Fibroblast of skin of abdomen (primary cell): ENCODE data around the gene FRMD1.
A peak's percentile ranks its signal among the peaks of the same experiment; 100 is the strongest.

Experiments
- DNase-seq: peaks from one replicate; pipeline ENCODE4 v3.0.0-alpha.2; 2013

Gene FRMD1

GRCh38 chr6:168075787-168076202 is 3.2 kb downstream of the FRMD1 start:
- no peak for DNase-seq

GRCh38 chr6:168075216-168075615 is 3.8 kb downstream of the FRMD1 start:
- no peak for DNase-seq

- DNase-seq = no peak
These were observed 4.9 kb downstream of the FRMD1 start for GRCh38 chr6:168073937-168074730.

DNA sequence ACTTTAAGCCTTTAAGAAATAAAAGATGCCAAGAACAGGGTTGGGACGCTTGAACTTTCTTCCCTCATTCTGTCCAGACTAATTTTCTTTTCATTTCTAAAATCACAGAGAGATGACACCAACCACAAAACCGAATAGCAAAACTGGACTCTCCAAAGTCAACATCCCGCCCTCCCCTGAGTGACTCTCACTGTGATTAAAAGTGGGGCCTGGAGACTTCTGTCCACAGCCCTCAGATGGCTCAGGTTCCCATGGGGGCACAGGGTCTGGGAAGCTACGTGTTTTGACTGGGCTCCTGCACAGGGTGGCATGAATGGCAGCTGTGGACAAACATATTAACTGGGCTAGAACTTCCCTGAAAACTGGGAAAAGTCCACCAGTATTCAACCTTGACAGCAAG is 6.3 kb downstream of the FRMD1 start:
- DNase-seq = no peak

GRCh38 chr6:168072261-168072660 is 6.8 kb downstream of the FRMD1 start:
- no peak for DNase-seq

- no peak for DNase-seq
These were observed 7.4 kb downstream of the FRMD1 start for GRCh38 chr6:168071620-168072019.

DNA sequence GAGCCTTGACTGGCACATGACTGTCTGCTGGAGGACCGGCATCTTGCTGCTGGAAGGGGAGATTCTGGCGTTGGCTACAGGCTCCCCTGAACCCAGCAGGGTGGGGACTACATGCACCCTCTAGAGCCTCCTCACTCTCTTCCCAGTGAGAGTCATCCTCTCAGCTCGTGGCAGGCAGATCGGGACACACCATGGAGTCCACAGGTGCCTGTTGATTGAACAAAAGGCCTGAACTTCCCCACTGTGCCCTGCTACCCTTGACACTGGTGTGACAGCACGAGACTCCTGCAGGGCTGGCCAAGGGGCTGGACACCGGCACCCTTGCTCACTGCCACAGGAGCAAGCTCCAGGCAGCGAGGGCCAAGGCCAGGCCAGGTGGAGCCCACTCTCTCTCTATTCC is 8.2 kb downstream of the FRMD1 start:
- no peak for DNase-seq

DNA sequence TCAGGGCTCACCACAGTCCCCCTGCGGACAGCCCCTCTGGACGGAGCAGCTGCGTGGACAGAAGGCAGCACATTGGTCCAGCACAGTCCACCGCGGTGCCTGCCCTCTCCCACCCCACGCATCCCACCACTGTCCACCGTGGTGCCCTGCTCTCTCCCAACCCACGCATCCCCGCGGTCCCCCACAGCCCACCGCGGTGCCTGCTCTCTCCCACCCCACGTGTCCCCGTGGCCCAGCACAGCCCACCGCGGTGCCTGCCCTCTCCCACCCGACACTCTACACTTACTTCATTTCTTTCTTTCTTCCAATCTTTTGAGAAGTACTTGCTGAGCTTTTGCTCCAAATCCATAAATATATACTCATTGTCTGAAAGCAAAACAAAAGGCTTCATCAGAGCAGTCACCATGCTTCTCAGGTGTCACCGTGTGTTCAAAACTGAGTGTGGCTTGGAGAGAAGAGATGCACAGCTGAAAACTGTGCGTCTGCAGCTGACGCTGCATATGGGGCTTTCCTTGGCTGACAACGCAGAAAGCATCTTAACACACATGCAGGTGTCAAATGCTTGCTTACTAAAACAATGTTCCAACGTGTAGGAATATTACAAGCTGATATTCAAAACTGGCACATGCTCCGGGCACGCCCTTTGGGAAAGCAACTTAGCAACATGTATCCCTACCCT is 11.8 kb downstream of the FRMD1 start:
- DNase-seq = no peak

DNA sequence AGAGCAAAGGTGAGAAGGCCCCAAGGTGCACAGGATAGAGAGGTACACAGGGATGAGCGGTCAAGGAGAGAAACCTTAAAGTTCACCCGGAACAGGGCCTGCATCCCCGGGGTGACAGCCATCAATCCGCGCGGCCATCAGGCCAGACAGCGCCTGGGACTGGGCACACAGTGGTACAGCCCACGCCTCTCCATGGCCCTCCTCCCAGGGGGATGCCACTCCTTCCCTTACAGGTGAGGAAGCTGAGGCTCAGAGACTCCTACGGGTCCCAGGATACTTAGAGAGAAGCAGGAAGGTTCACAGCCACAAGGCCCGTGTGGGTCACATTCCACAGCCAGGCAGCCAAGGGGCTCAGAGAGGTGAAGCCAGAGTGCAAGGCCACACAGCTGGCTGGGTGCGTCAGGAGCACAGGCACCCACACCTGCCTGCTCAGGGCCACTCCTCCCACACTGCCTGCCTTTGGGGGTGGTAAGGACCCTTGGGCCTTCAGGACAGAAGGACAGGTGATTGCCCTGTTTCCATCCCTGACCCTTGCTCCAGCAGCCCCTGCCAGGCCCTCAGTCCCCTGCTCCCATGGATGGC is 14.7 kb downstream of the FRMD1 start:
- DNase-seq = no peak

DNA sequence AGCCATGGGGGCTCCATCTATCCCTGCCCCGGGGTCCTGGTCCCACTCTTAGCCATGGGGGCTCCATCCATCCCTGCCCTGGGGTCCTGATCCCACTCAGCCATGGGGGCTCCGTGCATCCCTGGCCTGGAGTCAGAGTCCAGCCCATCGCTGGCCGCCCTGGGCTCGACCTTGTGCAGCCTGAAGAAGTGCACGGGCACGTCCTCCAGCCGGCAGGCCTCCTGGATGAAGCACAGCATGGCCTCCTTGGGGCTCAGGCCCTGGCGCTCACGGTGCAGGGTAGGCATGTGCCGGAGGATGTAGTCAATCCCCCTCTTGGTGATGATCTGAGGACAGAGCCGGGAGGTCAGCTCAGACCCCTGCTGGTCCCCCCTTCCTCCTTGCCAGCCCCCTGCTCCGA is 15.6 kb downstream of the FRMD1 start:
- DNase-seq = no peak

DNA sequence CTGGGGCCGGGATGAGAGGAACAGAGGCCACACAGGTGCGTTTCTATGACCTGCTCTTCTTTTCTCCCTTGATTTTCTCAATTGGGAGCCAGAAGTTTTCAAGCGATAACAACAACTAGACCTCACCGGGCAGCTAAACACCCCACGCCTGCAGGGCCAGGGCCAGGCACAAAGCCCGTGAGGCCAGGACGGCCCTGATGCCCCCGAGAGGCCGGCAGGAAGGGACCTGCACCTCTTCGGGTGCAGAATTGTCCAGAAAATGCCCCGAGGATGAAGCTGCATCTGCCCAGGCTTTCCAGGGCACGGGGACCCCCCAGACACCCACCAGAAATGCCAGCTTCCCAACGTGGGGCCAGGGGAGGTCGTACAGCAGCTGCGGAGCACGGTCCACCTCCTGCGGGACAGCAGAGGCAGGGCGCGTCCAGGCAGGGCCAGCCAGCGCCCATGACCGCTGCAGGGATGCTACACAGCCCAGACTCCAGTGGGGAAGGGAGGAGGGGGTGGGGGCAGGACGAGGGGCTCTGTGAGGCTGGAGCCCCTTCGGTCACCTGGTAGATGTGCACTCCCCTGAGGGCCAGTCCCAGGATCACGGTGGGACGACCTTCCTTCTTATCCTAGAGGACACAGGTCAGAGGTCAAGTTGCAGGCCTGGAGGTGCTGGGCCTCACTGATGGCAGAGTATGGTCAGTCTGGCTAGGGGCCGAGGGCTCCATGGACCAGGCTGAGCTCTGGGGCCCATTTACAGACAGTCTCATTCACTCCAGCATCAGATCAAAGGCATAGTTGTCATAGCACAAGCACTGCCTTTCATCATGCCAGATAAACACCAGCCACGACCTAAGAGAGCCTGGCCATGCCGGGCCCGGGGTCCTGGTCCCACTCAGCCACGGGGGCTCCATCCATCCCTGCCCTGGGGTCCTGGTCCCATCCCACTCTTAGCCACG is 16.4 kb downstream of the FRMD1 start:
- no peak for DNase-seq

DNA sequence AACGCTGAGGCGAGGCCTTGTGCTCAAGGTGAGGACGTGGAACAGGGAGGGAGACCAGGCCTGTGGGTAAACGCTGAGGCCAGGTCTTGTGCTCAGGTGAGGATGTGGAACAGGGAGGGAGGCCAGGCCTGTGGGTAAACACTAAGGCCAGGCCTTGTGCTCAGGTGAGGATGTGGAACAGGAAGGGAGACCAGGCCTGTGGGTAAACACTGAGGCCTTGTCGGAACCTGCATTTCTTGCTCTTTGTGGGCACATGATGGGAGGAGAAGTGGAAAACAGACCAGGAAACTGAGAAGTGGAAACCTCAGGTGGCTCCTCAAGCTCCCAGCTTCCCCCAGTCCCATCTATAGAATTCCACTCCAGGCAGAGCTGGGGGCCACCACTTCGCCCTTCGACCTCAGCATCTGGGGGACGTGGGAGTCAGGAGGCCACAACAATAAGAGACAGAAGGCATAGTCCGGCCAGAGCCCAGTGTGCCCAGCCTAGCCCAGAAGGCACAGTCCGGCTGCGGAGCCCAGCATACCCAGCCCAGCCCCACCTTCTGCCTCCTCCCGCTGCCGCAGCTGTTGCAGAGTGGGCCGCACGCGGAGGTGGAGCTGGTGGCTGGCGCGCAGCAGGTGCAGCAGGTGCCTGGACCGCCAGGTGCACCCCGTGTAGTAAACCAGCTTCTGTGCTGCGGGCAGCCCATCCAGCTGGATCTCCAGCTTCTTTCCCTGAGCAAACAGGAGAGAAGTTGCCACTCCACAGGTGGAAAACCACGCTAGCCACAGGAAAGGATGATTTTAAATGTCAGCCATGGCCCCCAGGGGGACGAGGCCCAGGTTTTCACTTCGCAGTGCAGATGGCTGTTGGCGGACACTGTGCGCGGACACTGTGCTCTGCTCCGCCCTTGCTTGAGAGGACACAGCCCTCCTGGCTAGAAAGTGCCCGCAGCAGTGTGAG is 17.5 kb downstream of the FRMD1 start:
- DNase-seq = no peak

GRCh38 chr6:168060521-168060931 is 18.5 kb downstream of the FRMD1 start:
- DNase-seq = peak; percentile 49

DNA sequence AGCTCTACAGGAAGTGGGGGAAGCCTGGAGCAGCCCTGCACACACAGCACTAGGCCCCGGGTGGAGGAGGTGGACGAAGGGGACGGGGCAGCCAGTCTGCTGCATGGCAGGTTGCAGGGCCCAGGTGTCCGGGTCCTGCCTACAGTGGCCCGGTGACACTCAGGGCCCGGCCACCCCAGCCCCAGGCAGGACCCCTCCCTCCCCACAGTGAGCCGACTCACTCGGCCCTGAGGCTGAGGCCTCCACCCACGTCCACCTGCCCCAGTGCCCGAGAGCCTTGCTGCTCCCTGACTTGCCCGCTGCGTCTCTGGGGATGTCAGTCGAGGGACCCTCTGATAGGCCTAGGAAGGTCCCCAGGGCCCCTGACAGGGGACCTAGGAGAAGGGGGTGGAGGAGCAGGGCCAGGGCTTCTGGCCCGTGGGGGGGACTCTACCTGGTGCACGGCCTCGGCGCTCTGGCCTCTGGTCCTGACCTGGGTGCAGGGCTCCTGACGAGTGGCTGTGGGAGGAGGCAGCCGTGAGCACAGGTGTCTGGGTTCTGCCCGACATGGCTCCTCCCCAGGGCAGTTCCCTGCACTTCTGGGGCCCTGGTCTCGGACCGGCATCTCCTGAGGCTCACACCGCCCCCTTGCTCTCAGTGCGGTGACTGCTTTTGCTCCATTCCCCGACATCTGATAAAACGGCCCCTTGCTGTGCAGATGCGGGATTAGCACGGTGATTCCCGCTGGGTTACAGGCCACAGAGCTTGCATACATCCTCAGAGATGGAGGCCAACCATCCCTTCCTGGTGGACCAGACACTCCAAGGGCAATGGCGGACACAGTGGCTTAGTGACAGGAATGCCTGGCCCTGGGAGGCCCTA is 20.1 kb downstream of the FRMD1 start:
- DNase-seq = no peak

GRCh38 chr6:168057836-168058235 is 21.2 kb downstream of the FRMD1 start:
- no peak for DNase-seq

DNA sequence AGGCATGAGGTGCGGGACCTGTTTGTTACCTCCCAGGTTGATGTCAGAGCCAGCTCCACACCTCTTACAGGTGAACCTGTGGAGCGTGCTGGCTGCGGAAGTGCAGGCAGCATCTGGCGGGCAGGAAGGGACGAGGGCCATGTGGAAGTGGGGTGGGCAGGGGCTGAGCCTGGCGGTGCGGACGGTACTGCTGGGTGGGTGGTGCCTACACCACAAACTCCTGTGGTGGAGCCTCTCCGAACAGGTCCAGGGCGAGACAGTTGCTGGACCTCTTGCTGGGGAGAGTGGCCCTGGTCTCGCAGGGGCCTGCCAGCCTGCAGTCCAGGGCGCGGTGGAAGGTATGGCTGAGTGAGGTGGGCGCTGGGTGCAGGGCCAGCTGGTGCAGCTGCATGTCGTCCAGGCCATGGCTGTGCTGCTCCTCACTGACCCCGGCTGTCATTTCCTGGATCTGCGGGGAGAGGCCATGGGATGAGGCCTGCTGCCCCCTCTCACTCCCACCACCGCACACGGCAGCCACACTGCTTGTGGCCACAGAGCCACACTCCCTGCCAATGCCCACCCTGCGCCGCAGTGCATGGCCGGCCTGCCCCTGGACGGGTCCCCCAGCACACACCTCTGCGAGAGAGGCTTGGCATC is 22.0 kb downstream of the FRMD1 start:
- no peak for DNase-seq

DNA sequence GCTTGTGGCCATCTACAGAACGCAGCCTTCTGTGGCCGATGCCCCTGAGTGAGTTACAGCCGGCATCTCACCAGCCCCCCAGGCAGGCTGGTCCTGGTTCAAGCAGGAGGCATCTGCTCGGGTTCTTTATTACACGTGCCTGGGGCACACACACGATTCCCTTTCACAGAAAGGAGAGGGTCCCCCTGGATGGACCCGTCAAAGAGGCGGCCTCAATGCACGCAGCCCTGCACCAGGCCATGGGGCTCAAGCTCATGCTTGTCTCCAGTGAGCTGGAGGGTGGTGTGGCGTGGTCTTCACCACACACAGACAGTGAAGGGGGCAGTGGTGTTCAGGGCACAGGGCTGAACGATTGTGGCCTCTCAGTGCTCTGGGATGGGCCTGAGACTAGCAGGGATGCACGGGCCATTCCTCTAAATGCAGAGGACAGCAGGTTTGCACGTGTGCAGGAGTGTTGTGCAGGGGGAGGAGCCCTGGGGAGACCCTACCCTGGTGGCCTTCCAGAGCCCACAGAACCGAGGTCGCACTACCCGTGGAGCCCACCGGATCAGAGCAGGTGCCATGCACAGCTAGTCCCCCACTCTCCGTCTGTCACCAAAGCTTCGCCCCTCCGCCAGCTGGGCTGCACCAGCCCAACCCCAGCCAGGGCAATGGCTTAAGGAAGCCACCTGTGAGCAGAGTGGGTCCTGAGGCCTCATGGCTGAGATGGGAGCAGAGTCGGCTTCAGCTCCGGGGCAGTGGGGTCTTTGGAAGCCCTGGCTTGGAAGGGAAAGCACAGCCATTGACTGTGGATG is 23.1 kb downstream of the FRMD1 start:
- no peak for DNase-seq

DNA sequence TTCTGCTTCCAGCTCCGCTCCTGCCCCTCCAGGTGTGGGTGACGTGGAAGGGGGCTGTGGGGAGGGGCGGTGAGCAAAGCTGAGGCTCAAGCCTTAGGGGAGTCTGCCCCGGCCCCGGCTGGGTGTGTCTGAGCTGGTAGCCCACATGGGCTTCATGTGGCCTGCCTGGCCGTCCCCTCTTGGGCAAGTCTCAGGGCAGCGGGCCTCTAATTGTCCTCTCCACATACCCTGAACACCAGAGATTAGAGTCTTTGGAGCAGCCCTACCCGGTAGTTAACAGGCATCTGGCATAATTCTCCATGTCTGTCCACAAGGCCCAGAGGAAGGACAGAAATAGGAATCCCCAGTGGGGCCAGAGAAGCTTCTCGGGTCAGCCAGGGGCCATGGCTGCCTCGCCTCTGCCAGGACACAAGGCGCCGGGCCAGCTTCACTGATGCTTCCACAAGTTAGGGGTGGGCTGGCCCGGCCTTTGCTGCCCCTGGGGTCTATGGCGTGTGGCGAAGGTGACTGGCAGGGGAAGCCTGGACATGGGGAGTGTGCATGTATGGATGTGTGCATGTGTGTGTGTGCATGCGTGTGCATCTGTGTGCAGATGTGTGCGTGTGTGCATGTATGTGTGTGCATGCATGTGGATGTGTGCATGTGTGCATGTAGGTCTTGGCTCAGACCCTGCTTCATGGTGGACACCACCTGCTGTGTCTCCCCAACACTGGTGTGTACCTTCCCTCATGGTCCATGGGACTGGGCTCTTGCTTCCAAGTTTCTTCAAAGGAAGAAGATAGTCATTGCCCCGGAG is 24.0 kb downstream of the FRMD1 start:
- DNase-seq = no peak
